Activated T-cell treated with anti-CD3 and anti-CD28 coated beads, Interleukin-2, amount 50 U/mL, for 48 hours (primary cell): ENCODE results near the gene POU2AF1.

Experiments
- DNase-seq, 2 experiments: peaks; one replicate each; pipeline ENCODE4 v3.0.0-alpha.2; 2020

Gene POU2AF1, protein sequence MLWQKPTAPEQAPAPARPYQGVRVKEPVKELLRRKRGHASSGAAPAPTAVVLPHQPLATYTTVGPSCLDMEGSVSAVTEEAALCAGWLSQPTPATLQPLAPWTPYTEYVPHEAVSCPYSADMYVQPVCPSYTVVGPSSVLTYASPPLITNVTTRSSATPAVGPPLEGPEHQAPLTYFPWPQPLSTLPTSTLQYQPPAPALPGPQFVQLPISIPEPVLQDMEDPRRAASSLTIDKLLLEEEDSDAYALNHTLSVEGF

GRCh38 chr11:111378861-111379601 is at the start of gene POU2AF1:
Gene POU2AF1 (minus strand): TSS chr11:111379275. CDS start chr11:111379177, 98 bp downstream.
- peak; percentile 80 to 81 for DNase-seq

- DNase-seq, result no peak
Observed at GRCh38 chr11:111428113-111428876, 49.2 kb upstream of the POU2AF1 start.

DNA sequence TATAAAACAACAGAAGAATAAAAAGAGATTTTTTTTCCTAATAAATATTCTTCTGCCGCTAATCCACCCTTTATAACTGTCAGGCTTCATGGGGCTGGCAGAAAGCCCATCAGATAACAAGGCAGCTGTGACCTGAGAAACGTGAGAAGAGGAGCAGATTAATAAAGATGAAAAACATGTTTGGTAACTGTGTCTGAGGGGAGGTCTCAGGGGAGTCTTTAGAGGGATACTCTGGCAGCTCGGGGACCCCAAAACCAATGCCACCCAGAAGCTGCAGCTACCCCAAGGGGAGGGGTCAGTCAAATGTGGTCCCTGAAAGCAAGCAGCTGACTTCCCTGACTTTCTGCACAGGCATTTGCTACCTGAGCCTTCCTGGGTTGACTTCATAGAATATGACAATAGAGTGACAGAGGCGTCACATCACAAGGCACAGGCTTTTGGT is 48.4 kb upstream of the POU2AF1 start:
- no peak for DNase-seq

DNA sequence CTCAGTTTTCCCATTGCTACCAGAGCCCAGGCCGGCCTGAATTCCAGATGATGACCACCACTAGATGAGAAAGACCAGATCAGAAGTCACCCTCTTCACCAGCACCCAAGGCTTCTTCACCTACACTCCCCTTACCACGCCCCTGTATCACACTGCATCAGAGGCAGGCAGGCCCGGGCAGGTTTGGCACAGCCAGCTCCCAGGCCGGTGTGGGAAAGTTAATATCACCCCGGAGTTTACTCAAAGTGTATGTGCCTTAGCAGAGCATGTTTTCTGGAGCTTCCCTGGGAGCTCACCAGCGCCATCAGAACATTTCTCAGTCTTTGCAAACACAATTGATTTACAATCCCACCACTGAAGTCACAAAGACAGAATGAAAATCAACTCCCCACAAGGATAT is 47.5 kb upstream of the POU2AF1 start:
- no peak for DNase-seq

GRCh38 chr11:111423250-111423615 is 44.2 kb upstream of the POU2AF1 start:
- no peak for DNase-seq

GRCh38 chr11:111422494-111423249 is 43.6 kb upstream of the POU2AF1 start:
- DNase-seq, result peak; percentile 74 to 76

GRCh38 chr11:111421251-111421650 is 42.2 kb upstream of the POU2AF1 start:
- no peak for DNase-seq

DNA sequence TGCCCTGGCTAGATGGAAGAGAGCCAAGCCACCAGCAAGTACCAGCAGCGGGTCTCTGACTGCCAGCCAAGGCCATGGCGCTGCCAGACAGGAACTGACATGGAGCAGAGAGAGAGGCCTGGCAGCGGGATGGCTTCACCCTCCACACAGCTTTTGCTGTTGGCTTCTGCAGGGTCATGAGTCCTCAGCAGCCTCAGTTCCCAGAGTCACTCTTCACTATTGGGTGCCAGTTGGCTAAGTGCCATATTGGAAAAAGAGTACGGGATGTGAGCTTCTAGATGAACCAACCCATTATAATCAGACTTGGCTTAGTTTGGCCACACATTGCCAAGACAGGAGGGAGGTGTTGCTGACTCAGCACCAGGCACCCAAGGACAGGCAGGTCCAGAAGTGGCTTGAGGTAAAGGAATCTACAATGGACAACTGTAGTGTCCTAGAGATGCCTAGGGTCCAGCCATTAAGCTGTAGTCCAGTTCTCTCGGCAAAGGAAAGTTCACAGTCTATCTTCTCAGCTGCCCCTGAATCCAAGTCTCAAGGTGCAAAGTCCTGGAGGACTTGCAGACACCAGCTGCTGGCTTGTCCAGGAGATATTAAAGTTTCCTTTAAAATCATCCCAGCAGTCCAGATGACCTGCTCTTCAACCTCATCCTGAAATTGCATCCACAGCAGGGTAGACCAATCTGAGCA is 40.7 kb upstream of the POU2AF1 start:
- no peak for DNase-seq

GRCh38 chr11:111419181-111419580 is 40.1 kb upstream of the POU2AF1 start:
- DNase-seq, result no peak

GRCh38 chr11:111418436-111418787 is 39.3 kb upstream of the POU2AF1 start:
- no peak for DNase-seq

DNA sequence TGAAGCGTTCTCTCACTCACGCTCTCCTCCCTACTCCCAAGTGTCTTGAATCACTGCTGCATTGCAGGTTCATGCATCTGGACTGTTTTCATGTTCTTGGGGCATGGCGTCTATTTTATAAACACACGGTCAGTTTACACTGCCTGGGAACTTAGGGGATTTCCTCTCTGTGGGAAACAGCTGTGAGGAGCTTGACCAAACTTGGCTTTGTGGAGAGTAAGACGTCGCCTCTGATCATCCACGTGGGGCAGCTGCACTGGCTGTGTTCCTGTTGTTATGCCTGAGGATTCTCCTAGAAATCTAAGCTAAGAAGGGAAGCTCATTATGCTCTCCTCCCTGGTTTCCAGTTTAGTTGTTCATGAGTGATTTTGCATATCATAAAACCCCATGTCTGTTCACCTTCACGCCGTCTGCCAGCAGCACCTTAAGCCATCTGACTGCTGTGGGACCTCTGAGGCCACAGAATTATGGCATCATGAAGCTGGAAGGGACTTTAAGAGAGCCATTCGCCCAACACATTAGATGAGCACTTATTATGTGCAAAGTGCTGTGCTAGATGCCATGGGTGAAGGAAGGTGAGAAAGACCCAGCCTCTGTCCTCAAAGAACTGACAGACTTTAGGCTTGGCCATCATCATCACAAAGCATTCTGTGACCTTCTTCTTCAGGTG is 38.8 kb upstream of the POU2AF1 start:
- DNase-seq, result no peak

DNA sequence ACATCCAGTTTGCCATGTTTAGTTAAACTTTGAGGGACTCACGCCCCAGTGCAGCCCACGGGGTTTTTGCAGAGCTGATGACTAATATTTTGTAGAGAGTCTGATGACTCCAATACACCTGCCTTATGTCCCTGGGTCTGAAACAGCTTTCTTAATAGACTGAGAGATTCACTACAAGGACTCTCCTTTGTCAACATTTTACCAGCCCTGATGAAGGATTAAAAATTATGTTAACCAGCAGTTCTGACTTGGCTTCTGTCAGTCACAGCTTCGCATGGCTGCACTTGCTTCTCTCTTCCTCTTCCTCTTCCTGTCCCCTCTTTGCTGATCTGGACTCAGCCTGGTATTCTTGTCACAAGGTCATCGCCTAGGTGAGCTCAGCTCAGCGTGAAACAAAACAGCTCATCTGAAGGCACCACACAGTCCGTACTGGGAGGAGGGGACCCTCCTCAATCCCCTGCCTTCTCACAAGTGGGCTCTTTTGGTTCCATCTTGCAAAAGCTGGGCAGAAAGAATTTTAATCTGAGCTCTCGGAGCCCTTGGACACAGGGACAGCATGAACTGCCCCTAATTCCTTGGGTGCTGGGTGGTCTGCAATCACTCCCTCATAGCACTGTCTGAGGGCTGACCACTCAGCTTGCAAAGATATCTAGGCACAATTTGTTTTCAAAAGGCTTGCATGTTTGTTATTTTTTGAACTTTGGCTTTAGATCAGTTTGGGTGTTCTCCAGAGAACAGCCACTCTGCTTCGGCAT is 38.1 kb upstream of the POU2AF1 start:
- DNase-seq, result peak in 1 of 2 experiments; percentile 48

DNA sequence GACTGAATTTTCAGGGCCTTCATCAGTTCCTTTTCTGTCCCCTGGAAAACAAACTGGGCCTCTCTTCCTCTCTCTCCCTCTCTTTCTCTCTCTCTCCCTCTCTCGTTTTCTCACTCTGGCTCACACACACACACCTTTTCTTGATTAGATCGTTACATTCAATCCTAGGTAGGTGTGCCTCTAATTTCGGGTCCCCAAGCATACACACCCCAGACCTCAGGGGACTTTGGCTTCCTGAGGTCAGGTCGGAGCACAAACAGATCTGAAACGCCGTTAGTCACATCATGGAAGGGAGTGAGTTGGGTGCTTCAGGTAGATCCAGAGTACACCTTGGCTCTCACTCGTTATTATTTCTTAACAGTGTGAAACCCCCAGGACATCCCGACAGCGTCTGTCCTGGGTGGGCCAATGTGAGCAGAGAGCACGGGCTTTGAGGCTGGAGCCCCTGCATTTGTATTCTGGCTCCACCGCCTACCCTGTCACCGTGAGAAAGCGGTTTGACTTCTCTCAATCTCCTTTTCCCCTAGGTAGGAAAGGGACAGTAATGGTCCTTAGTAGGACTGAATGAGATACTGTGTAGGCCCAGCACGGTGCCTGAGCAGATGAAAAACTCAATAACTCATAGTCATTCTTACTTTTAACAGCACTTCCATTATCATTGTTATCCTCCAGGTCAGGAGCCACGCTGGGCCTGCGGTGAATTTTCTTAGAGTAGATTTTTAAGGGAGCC is 37.3 kb upstream of the POU2AF1 start:
- DNase-seq, result no peak

- DNase-seq, result no peak
Observed at GRCh38 chr11:111414936-111415335, 35.9 kb upstream of the POU2AF1 start.

- peak; percentile 40 to 45 for DNase-seq
Observed at GRCh38 chr11:111414267-111414931, 35.3 kb upstream of the POU2AF1 start.

DNA sequence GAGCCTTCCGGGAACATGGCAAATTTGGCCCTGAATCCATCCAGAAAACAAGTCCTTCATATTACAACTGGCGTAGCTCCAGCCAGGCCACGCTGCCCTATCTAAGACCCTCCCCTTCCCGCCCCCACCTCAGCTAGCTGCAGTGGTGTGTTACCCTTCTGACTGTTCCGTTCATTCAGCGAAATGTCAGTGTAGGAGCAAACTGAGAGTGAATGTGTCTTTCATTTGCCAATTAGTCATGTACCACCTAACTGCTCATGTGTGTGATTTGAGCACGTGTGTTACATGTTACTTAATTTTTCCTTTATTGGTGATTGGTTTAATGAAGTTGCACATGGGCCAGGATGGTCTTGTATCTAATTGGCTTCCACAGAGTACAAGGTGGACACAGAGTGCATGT is 34.8 kb upstream of the POU2AF1 start:
- DNase-seq, result peak; percentile 67 to 70

- no peak for DNase-seq
Observed at GRCh38 chr11:111412293-111412692, 33.2 kb upstream of the POU2AF1 start.

GRCh38 chr11:111411456-111411855 is 32.4 kb upstream of the POU2AF1 start:
- no peak for DNase-seq

- DNase-seq, result no peak
Observed at GRCh38 chr11:111410951-111411350, 31.9 kb upstream of the POU2AF1 start.

- no peak for DNase-seq
Observed at GRCh38 chr11:111409915-111410314, 30.8 kb upstream of the POU2AF1 start.
